H9 (cell line): ENCODE results near the gene ITGB8. TPM values are rescaled to one million over a fixed set of nuclear protein-coding genes. Genes with fewer than 3 reads are reported as not detected.

Experiments used
- DNase-seq: peaks from one replicate; pipeline ENCODE4 v3.0.0-alpha.2; 2017
- H2AFZ ChIP-seq: one replicate; pipeline ENCODE4 v1.6.1; 2013; ENCODE audit warnings: mild to moderate bottlenecking, low read length, control low read depth, moderate library complexity
- H2AK5ac ChIP-seq: 2 replicates; pipeline ENCODE4 v1.6.1; 2013; ENCODE audit warnings: low read length, control low read depth, mixed read lengths; ENCODE audit not compliant: insufficient read length
- H2BK120ac ChIP-seq: one replicate; pipeline ENCODE4 v1.6.1; 2013; ENCODE audit warnings: low read depth, mild to moderate bottlenecking, low read length, control low read depth, inconsistent platforms; ENCODE audit not compliant: poor library complexity, severe bottlenecking
- H2BK12ac ChIP-seq: 2 replicates; pipeline ENCODE4 v1.6.1; 2013; ENCODE audit warnings: low read length, control low read depth, mixed read lengths, low read depth; ENCODE audit not compliant: insufficient read length
- H2BK15ac ChIP-seq: 2 replicates; pipeline ENCODE4 v1.6.1; 2013; ENCODE audit warnings: low read depth, low read length, control low read depth
- H2BK20ac ChIP-seq: one replicate; pipeline ENCODE4 v1.6.1; 2013; ENCODE audit warnings: low read depth, mild to moderate bottlenecking, low read length, control low read depth, inconsistent platforms; ENCODE audit not compliant: poor library complexity, severe bottlenecking
- H2BK5ac ChIP-seq: 2 replicates; pipeline ENCODE4 v1.6.1; 2013; ENCODE audit warnings: low read length, control low read depth, mixed read lengths; ENCODE audit not compliant: insufficient read length
- H3K14ac ChIP-seq: 2 replicates; pipeline ENCODE4 v1.6.1; 2013; ENCODE audit warnings: low read length, control low read depth; ENCODE audit not compliant: insufficient read depth
- H3K18ac ChIP-seq: 2 replicates; pipeline ENCODE4 v1.6.1; 2013; ENCODE audit warnings: low read depth, mild to moderate bottlenecking, mixed read lengths, low read length, control low read depth; ENCODE audit not compliant: insufficient read length
- H3K23ac ChIP-seq: 2 replicates; pipeline ENCODE4 v1.6.1; 2013; ENCODE audit warnings: low read length, control low read depth, mixed read lengths, low read depth; ENCODE audit not compliant: insufficient read length
- H3K23me2 ChIP-seq: 2 replicates; pipeline ENCODE4 v1.6.1; 2013; ENCODE audit warnings: low read depth, mild to moderate bottlenecking, mixed read lengths, low read length, control low read depth; ENCODE audit not compliant: insufficient read length, poor library complexity, severe bottlenecking
- H3K27ac ChIP-seq: 2 replicates; pipeline ENCODE4 v1.5.1; 2013; ENCODE audit warnings: low read length, control low read depth, mixed read lengths, low read depth; ENCODE audit not compliant: insufficient read length
- H3K27me3 ChIP-seq: 2 replicates; pipeline ENCODE4 v1.6.1; 2013; ENCODE audit warnings: low read length, control low read depth, inconsistent platforms; ENCODE audit not compliant: insufficient read depth
- H3K4ac ChIP-seq: 2 replicates; pipeline ENCODE4 v1.6.1; 2013; ENCODE audit warnings: low read depth, mild to moderate bottlenecking, control low read depth, inconsistent platforms, low read length, moderate library complexity
- H3K4me1 ChIP-seq: 2 replicates; pipeline ENCODE4 v1.6.1; 2013; ENCODE audit warnings: low read length, control low read depth, inconsistent platforms; ENCODE audit not compliant: insufficient read depth
- H3K4me2 ChIP-seq: 2 replicates; pipeline ENCODE4 v1.6.1; 2013; ENCODE audit warnings: low read length, control low read depth, mixed read lengths; ENCODE audit not compliant: insufficient read length, insufficient read depth
- H3K56ac ChIP-seq: 2 replicates; pipeline ENCODE4 v1.6.1; 2013; ENCODE audit warnings: low read depth, mild to moderate bottlenecking, mixed read lengths, low read length, control low read depth; ENCODE audit not compliant: insufficient read length
- H3K79me1 ChIP-seq: 2 replicates; pipeline ENCODE4 v1.6.1; 2013; ENCODE audit warnings: low read depth, mild to moderate bottlenecking, moderate library complexity, low read length, control low read depth, inconsistent platforms; ENCODE audit not compliant: insufficient read depth, poor library complexity, severe bottlenecking
- H3K79me2 ChIP-seq: 2 replicates; pipeline ENCODE4 v1.6.1; 2013; ENCODE audit warnings: low read length, control low read depth, inconsistent platforms; ENCODE audit not compliant: insufficient read depth
- H3K9ac ChIP-seq: 2 replicates; pipeline ENCODE4 v1.6.1; 2013; ENCODE audit warnings: low read length, control low read depth, mixed read lengths; ENCODE audit not compliant: insufficient read length; ENCODE audit errors: extremely low read depth
- H3K9me3 ChIP-seq: one replicate; pipeline ENCODE4 v1.6.1; 2013; ENCODE audit warnings: low read depth, low read length, inconsistent platforms; ENCODE audit not compliant: control insufficient read depth
- H3T11ph ChIP-seq: one replicate; pipeline ENCODE4 v1.6.1; 2013; ENCODE audit warnings: mild to moderate bottlenecking, low read length, control low read depth, inconsistent platforms
- H4K20me1 ChIP-seq: one replicate; pipeline ENCODE4 v1.6.1; 2013; ENCODE audit not compliant: control insufficient read depth, insufficient read length, insufficient read depth
- H4K5ac ChIP-seq: 2 replicates; pipeline ENCODE4 v1.6.1; 2013; ENCODE audit warnings: low read depth, mild to moderate bottlenecking, mixed read lengths, low read length, control low read depth; ENCODE audit not compliant: insufficient read length
- H4K8ac ChIP-seq: replicated peaks from 2 replicates; pipeline ENCODE4 v1.6.1; 2013; ENCODE audit warnings: low read length, control low read depth, mixed read lengths, low read depth; ENCODE audit not compliant: insufficient read length
- H4K91ac ChIP-seq: 2 replicates; pipeline ENCODE4 v1.6.1; 2013; ENCODE audit warnings: low read depth, mild to moderate bottlenecking, moderate library complexity, mixed read lengths, low read length, control low read depth; ENCODE audit not compliant: insufficient read length
- H3K27ac Mint-ChIP-seq, 3 experiments: 2 replicates in 2 of 3; 3 replicates in 1 of 3; pipeline ENCODE4 v1.8.0; 2020 to 2021; ENCODE audit warnings: mixed read lengths in 3 of 3, mild to moderate bottlenecking in 1 of 3, moderate library complexity in 1 of 3
- H3K27me3 Mint-ChIP-seq: 2 replicates; pipeline ENCODE4 v1.8.0; 2021; ENCODE audit warnings: low read depth, mild to moderate bottlenecking, moderate library complexity, mixed read lengths
- H3K36me3 Mint-ChIP-seq, 3 experiments: 2 replicates in 2 of 3; 3 replicates in 1 of 3; pipeline ENCODE4 v1.8.0; 2020 to 2021; ENCODE audit warnings: low read depth in 3 of 3, mixed read lengths in 3 of 3; ENCODE audit not compliant: insufficient read depth in 1 of 3
- H3K4me1 Mint-ChIP-seq, 2 experiments: 2 replicates each; pipeline ENCODE4 v1.8.0; 2020; ENCODE audit warnings: mixed read lengths in 2 of 2
- H3K4me3 Mint-ChIP-seq, 2 experiments: 2 replicates in 1 of 2; 3 replicates in 1 of 2; pipeline ENCODE4 v1.8.0; 2020 to 2021; ENCODE audit warnings: mild to moderate bottlenecking in 2 of 2, mixed read lengths in 2 of 2, moderate library complexity in 1 of 2
- H3K9me3 Mint-ChIP-seq, 2 experiments: 2 replicates in 1 of 2; 3 replicates in 1 of 2; pipeline ENCODE4 v1.8.0; 2020; ENCODE audit warnings: mild to moderate bottlenecking in 2 of 2, mixed read lengths in 2 of 2, moderate library complexity in 1 of 2
- WGBS: extraction: QIAGEN DNeasy Blood & Tissue Kit; methylation state at CpG from one replicate; pipeline ENCODE4 v1.1.7; 2013; ENCODE audit warnings: missing lambda C conversion rate, low lambda C conversion rate, mixed read lengths; ENCODE audit not compliant: insufficient read length; ENCODE audit errors: extremely low coverage; 5-methylcytosine and 5-hydroxymethylcytosine counted together
- total RNA-seq: library from RNA; stranded (reverse); gene quantifications from 2 replicates; pipeline ENCODE4 v1.2.1, GENCODE V29; 2021
- TF ChIP-seq, protein P1 (sequence below): fragments of 200-600 bp; sonication (generic); conservative IDR thresholded peaks from 3 replicates; pipeline ENCODE4 v1.8.0; 2021; ENCODE audit warnings: antibody characterized with exemption, mild to moderate bottlenecking

ITGB8 gene
- total RNA-seq, 1 experiment from 2014 or later, result 7.6 TPM

DNA sequence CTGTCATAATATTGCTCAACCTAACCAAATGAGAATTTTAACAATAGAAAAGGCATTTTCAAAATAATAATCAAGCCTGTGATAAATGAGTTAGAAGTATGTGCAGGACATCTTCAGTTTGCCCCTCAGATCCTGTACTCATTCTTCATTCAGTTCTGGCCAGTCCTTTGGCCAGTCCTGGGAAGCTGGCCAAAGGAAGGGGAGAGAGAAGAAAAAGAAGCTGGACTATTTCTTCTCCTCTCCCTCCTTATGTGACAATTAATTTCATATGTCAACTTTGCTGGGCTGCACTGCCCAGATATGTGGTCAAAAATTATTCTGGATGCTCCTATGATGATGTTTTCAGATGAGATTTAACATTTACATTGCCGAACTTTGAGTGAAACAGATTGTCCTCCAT is 31.6 kb upstream of the ITGB8 start:
- Histone ChIP-seq H3K27ac (no peak overlapping the region), H2BK12ac (no peak overlapping the region), H4K8ac (no peak overlapping the region), H2AFZ (no peak overlapping the region), H3T11ph (no peak overlapping the region), H3K4me1 (no peaks in the 10 kb centered on the region), H3K14ac (no peak overlapping the region), H3K79me1 (no peaks in the 10 kb centered on the region), H3K23me2 (no peaks in the 10 kb centered on the region), H2AK5ac (no peak overlapping the region), H3K79me2 (no peaks in the 10 kb centered on the region), H3K27me3 (no peaks in the 10 kb centered on the region), H4K91ac (no peak overlapping the region), H3K4ac (no peak overlapping the region), H2BK120ac (no peak overlapping the region), H3K56ac (no peak overlapping the region), H3K23ac (no peak overlapping the region), H3K9me3 (no peaks in the 10 kb centered on the region), H4K20me1 (no peaks in the 10 kb centered on the region), H2BK5ac (no peak overlapping the region), H2BK20ac (no peak overlapping the region), H3K18ac (no peak overlapping the region), H3K9ac (no peak overlapping the region), H4K5ac (no peak overlapping the region), H3K4me2 (no peak overlapping the region), H2BK15ac (no peak overlapping the region)
- Mint-ChIP-seq H3K4me1 (peaks cover 2% of the 10 kb centered on the region in 2 experiments), H3K36me3 (no peaks in the 10 kb centered on the region), H3K9me3 (no peaks in the 10 kb centered on the region), H3K4me3 (no peak overlapping the region), H3K27me3 (no peaks in the 10 kb centered on the region; the same call in 1 of the 2 replicates), H3K27ac (no peak overlapping the region)
- no CpG with 5 or more reads among the region's 1 CpG for WGBS
- no peak for DNase-seq
- TF ChIP-seq, protein P1, sequence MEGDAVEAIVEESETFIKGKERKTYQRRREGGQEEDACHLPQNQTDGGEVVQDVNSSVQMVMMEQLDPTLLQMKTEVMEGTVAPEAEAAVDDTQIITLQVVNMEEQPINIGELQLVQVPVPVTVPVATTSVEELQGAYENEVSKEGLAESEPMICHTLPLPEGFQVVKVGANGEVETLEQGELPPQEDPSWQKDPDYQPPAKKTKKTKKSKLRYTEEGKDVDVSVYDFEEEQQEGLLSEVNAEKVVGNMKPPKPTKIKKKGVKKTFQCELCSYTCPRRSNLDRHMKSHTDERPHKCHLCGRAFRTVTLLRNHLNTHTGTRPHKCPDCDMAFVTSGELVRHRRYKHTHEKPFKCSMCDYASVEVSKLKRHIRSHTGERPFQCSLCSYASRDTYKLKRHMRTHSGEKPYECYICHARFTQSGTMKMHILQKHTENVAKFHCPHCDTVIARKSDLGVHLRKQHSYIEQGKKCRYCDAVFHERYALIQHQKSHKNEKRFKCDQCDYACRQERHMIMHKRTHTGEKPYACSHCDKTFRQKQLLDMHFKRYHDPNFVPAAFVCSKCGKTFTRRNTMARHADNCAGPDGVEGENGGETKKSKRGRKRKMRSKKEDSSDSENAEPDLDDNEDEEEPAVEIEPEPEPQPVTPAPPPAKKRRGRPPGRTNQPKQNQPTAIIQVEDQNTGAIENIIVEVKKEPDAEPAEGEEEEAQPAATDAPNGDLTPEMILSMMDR, result no peak
